ENCODE results near the gene PRKAB2. TPM values are rescaled to one million over a fixed set of nuclear protein-coding genes. Genes with fewer than 3 reads are reported as not detected.

PRKAB2 gene
- total RNA-seq, 1 experiment from 2014 or later = 17.8 TPM

GRCh38 chr1:147209825-147210821 lies 37.9 kb upstream of the PRKAB2 start:
- no peaks in the 10 kb centered on the region for H3K79me2 ChIP-seq (ENCODE audit: insufficient read depth, low read length)
- H3K27ac Mint-ChIP-seq = no peak overlapping the region
- no peak overlapping the region for H3K4me3 Mint-ChIP-seq
- H2BK5ac ChIP-seq (ENCODE audit: insufficient read length, low read length) = no peak overlapping the region
- no peak for DNase-seq
- no peak overlapping the region for H3K18ac ChIP-seq (ENCODE audit: insufficient read length, low read depth, low read length)
- no peak overlapping the region for H3K56ac ChIP-seq (ENCODE audit: insufficient read length, low read depth, low read length)
- H2BK120ac ChIP-seq (ENCODE audit: low read depth, low read length, poor library complexity, severe bottlenecking) = no peak overlapping the region
- no peak overlapping the region for H3K4me2 ChIP-seq (ENCODE audit: insufficient read depth, insufficient read length, low read length)
- no peak overlapping the region for H3K27ac ChIP-seq (ENCODE audit: insufficient read length, low read depth, low read length)
- no peak overlapping the region for H2AFZ ChIP-seq (ENCODE audit: low read length)
- H3K79me1 ChIP-seq (ENCODE audit: insufficient read depth, low read depth, low read length, poor library complexity, severe bottlenecking) = no peaks in the 10 kb centered on the region
- no peak overlapping the region for H4K5ac ChIP-seq (ENCODE audit: insufficient read length, low read depth, low read length)
- no peaks in the 10 kb centered on the region for H3K9me3 Mint-ChIP-seq
- H3K9me3 ChIP-seq (ENCODE audit: control insufficient read depth, low read depth, low read length) = no peaks in the 10 kb centered on the region
- no peaks in the 10 kb centered on the region for H3K23me2 ChIP-seq (ENCODE audit: insufficient read length, low read depth, low read length, poor library complexity, severe bottlenecking)
- H2BK12ac ChIP-seq (ENCODE audit: insufficient read length, low read depth, low read length) = no peak overlapping the region
- H3K4ac ChIP-seq (ENCODE audit: low read depth, low read length) = no peak overlapping the region
- H4K91ac ChIP-seq (ENCODE audit: insufficient read length, low read depth, low read length) = no peak overlapping the region
- H2BK20ac ChIP-seq (ENCODE audit: low read depth, low read length, poor library complexity, severe bottlenecking) = no peak overlapping the region
- no peak overlapping the region for H3K14ac ChIP-seq (ENCODE audit: insufficient read depth, low read length)
- no CpG with 5 or more reads among the region's 3 CpGs for WGBS (ENCODE audit: extremely low coverage, insufficient read length, low lambda C conversion rate)
- no peak overlapping the region for H3T11ph ChIP-seq (ENCODE audit: low read length)
- H2AK5ac ChIP-seq (ENCODE audit: insufficient read length, low read length) = no peak overlapping the region
- no peak overlapping the region for H3K23ac ChIP-seq (ENCODE audit: insufficient read length, low read depth, low read length)
- no peak overlapping the region for H2BK15ac ChIP-seq (ENCODE audit: low read depth, low read length)
- no peak for TF ChIP-seq CTCF (conservative IDR thresholded peaks at IDR 0.05)
- H3K4me1 Mint-ChIP-seq = 0 out of 4 replicates have a peak, but pooled peaks cover 0 to under 1% of the 10 kb centered on the region in 2 experiments
- H3K4me1 ChIP-seq (ENCODE audit: insufficient read depth, low read length) = no peaks in the 10 kb centered on the region
- no peaks in the 10 kb centered on the region; a peak in 1 of 7 replicates for H3K36me3 Mint-ChIP-seq (ENCODE audit: insufficient read depth in 1 of 3, low read depth in 3 of 3)
- no peaks in the 10 kb centered on the region for H4K20me1 ChIP-seq (ENCODE audit: control insufficient read depth, insufficient read depth, insufficient read length)
- no peaks in the 10 kb centered on the region; the same call in 1 of the 2 replicates for H3K27me3 Mint-ChIP-seq (ENCODE audit: low read depth)
- no peak overlapping the region for H3K9ac ChIP-seq (ENCODE audit: extremely low read depth, insufficient read length, low read length)
- no peak overlapping the region for H4K8ac ChIP-seq (replicated peaks; ENCODE audit: insufficient read length, low read depth, low read length)
- H3K27me3 ChIP-seq (ENCODE audit: insufficient read depth, low read length) = no peaks in the 10 kb centered on the region
